DMS79 (cell line): ENCODE data around the gene C20orf144.
"Not testable (repeated sequence)": the region's sequence is repeated elsewhere in the genome, so short reads cannot be mapped to it uniquely, and the experiment has no call there.

Source experiments
- DNase-seq: peaks from one replicate; lab custom pipeline; 2025; lab: John Stamatoyannopoulos, UW

C20orf144 gene

DNA sequence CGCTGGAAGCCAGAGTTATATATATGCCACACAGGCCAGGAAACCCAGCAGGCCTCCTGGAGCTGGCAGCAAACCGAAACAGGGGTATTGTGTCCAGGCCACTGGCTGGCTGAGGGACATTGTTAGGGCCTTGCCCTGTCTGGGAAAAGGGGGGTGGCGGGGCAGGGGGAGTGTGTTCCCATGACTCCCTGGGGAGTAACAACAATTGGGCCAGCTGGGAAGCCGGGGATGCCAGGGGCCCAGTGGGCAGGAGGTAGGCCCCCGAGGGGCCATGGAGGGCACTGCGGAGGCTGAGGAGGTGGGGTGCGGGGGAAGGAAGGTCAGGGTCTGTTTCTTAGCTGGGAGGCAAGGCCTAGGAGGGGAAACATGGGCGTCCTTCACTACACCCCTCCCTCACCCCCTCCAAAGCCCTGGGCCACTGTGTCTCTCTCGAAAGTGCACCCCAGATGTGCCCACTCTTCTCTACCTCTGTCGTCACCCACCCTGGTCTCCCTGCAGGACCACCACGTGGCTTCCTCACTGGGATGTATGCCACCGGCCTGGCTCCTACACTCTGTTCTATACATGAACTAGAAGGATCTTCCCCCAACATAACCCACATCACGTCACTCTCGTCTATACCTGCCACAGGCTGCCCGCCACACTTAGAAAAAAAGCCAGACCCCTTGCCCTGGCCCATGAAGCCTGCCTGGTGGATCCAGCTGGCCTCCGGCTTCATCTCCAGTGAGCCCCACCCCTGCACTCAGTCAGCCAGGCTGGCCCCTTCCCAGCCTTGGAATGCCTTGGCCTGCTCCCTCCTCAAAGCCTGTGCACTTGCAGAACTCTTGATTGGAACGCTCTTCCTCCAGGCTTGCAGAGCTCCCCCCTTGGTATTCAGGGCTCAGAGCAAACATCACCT is 31.9 kb downstream of the C20orf144 start:
- no peak for DNase-seq

GRCh38 chr20:33694639-33695012 is 32.5 kb downstream of the C20orf144 start:
- DNase-seq: no peak

DNA sequence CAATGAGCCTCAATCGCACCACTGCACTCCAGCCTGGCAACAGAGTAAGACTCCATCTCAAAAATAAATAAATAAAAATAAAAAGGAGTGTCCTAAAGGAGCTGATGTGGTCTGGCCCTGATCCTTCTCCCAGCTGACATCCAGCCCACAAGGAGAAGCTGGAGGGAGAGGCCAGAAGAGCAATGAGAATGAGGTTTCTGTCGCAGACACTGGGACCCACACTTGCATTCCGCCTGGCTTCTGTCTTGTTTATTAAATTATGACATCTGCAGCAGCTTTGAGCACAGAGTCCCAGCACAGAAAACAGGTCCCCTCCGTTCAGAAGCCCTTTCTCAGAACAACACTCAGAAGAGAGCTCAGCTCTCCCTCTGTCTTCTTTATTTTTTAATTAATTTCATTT is 34.3 kb downstream of the C20orf144 start:
- no peak for DNase-seq

DNA sequence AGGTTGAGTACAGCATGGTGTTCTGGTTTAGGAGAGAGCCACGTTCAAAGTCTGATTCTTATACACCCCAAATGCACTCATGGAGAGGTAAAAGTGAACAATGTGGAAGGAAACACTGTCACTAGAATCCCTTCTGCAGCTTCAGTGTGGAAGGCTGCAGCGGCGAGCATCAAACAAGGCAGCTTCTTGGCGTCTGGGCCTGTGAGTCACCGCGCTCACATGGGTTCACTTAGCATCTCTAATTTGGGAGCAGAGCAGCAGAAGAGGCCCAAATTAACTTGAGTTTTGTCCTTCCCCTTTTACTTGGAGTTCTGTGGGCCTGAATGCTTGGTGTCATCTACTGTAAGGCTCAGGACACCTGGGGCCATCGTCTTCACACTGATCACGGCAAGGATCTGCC is 35.0 kb downstream of the C20orf144 start:
- DNase-seq: no peak

DNA sequence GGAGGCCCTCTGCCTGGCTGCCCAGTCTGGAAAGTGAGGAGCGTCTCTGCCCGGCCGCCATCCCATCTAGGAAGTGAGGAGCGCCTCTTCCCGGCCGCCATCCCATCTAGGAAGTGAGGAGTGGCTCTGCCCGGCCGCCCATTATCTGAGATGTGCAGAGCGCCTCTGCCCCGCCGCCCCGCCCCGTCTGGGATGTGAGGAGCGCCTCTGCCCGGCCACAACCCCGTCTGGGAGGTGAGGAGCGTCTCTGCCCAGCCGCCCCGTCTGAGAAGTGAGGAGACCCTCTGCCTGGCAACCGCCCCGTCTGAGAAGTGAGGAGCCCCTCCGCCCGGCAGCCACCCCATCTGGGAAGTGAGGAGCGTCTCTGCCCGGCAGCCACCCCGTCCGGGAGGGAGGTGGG is 36.8 kb downstream of the C20orf144 start:
- not testable (repeated sequence) for DNase-seq

DNA sequence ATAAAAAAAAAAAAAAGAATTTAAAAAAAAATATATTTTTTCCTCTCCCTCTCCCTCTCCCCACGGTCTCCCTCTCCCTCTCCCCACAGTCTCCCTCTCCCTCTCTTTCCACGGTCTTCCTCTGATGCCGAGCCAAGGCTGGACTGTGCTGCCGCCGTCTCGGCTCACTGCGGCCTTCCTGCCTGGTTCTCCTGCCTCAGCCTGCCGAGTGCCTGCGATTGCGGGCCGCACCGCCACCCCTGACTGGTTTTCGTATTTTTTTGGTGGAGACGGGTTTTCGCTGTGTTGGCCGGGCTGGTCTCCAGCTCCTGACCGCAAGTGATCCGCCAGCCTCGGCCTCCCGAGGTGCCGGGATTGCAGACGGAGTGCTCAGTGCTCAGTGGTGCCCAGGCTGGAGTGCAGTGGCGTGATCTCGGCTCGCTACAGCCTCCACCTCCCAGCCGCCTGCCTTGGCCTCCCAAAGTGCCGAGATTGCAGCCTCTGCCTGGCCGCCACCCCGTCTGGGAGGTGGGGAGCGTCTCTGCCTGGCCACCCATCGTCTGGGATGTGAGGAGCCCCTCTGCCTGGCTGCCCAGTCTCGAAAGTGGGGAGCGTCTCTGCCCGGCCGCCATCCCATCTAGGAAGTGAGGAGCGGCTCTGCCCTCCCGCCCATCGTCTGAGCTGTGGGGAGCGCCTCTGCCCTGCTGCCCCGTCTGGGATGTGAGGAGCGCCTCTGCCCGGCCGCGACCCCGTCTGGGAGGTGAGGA is 38.7 kb downstream of the C20orf144 start:
- not testable (repeated sequence) for DNase-seq

DNA sequence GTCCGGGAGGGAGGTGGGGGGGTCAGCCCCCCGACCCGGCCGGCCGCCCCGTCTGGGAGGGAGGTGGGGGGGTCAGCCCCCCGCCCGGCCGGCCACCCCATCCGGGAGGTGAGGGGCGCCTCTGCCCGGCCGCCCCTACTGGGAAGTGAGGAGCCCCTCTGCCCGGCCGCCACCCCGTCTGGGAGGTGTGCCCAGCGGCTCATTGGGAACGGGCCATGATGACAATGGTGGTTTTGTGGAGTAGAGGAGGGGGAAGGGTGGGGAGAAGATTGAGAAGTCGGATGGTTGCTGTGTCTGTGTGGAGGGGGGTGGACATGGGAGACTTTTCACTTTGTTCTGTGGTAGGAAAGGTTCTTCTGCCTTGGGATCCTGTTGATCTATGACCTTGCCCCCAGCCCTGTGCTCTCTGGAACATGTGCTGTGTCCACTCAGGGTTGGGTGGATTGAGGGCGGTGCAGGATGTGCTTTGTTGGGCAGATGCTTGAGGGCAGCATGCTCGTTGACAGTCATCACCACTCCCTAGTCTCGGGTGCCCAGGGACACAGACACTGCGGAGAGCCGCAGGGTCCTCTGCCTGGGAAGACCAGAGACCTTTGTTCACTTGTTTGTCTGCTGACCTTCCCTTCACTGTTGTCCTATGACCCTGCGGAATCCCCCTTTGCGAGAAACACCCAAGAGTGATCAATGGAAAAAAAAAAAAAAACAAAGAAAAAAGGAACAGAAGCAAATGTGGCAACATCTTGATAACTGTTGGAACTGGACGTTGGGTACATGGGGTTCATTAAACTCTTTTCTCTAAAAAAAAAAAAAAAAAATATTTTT is 39.7 kb downstream of the C20orf144 start:
- DNase-seq: no peak

DNA sequence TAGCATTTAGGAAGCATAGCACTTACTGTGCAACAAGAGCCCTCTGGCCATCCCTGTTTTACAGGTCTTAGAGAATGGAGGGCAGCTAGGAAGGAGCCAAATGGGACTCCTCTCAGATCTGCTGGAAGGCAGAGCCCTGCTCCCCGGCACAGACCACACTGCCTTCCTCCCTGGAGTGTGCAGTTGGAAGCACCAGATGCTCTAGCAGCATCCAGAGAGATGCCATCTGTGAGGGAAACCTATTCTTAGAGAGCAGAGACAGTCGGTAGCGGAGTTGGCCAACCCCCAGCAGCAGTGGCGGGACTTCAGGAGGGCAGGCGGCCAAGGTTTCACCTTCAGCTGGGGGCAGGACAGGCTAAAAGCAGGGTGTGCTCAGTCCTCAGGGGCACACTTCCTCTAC is 40.7 kb downstream of the C20orf144 start:
- DNase-seq: no peak

GRCh38 chr20:33703498-33704137 is 41.5 kb downstream of the C20orf144 start:
- no peak for DNase-seq

GRCh38 chr20:33704197-33704924 is 42.2 kb downstream of the C20orf144 start:
- no peak for DNase-seq

- DNase-seq: no peak
Measured at GRCh38 chr20:33707668-33708067, 45.5 kb downstream of the C20orf144 start.

GRCh38 chr20:33709398-33709797 is 47.3 kb downstream of the C20orf144 start:
- no peak for DNase-seq

- no peak for DNase-seq
Measured at GRCh38 chr20:33709905-33710541, 47.9 kb downstream of the C20orf144 start.

- DNase-seq: no peak
Measured at GRCh38 chr20:33710681-33711445, 48.7 kb downstream of the C20orf144 start.

GRCh38 chr20:33711446-33711738 is 49.3 kb downstream of the C20orf144 start:
- no peak for DNase-seq
